Measurements from ENCODE around the gene MGAT4D. TPM values are rescaled to one million over a fixed set of nuclear protein-coding genes. Genes with fewer than 3 reads are reported as not detected.

MGAT4D gene
- total RNA-seq, 1 experiment from 2014 or later = not detected

DNA sequence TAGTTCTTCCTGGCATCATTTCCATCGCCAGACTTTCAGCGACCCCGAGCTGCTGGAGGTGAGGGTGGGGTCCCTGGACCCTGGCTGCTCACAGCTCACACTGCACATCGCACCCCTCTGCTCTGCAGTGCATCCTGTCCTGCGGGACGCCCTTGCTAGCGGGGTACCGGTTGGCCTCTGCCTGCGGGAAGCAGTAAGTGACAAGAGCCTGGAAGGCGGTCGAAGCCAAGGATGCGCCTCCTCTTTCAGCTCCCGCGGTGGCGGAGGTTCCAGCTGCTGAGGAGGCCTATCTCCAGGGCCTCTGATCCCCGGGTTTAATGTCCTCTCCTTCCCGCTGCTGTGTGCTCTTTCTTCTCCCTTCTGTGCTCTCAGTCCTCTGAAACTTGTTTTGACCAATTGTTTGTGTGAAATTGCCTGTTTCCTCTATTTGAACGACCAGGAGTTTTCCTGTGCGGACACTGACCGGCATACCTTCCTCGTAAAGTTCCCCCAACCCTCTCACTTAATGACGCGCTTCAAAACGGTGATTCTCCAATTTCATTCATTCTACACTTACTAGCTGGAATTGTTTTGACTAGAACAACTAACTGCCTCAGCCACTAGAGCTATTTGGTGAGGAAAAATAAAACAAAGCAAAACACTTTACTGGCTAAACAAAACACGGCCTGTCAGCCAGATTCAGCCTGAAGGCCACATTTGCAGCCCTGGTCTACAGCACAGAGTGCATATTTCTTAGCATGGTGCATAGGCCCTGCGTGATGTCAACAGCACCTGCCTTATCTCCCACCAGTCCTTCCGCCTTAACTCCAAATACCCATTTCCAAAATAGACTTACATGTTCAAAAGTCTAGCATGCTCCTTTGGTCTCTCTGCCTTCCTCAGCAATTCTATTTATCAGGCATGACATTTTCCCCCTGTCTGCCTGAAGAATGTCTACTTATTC is 28.0 kb downstream of the MGAT4D start:
- in situ Hi-C loops (cut with HindIII; ENCODE audit: low pct_unique_long_range_greater_than_20kb, low sequenced_read_pairs) (no loop called here), intact Hi-C loops (cut with micrococcal nuclease; ENCODE audit: unreplicated experiment) (no loop called here)
- CTCF ChIA-PET = no interaction called here
- no peaks in the 10 kb centered on the region for H3K36me3 ChIP-seq (ENCODE audit: control insufficient read depth, insufficient read depth, low read length)
- no peak for ATAC-seq
- no peak overlapping the region for H3K27ac ChIP-seq (ENCODE audit: low read length)
- no TSS peak for BruUV-seq (replicated peaks)
- no peaks in the 10 kb centered on the region; the same call in 1 of the 2 replicates for H3K27me3 ChIP-seq (ENCODE audit: control insufficient read depth, insufficient read depth, low read length)
- DNase-seq (ENCODE audit: low read depth, low spot score) = no peak
- TF ChIP-seq SIN3A (IDR thresholded peaks at IDR 0.05; ENCODE audit: borderline replicate concordance, insufficient read depth, low read depth, low read length) (no peak), POLR2AphosphoS5 (IDR thresholded peaks at IDR 0.05; ENCODE audit: low read depth, low read length) (no peak)
- TF ChIP-seq, protein P1, sequence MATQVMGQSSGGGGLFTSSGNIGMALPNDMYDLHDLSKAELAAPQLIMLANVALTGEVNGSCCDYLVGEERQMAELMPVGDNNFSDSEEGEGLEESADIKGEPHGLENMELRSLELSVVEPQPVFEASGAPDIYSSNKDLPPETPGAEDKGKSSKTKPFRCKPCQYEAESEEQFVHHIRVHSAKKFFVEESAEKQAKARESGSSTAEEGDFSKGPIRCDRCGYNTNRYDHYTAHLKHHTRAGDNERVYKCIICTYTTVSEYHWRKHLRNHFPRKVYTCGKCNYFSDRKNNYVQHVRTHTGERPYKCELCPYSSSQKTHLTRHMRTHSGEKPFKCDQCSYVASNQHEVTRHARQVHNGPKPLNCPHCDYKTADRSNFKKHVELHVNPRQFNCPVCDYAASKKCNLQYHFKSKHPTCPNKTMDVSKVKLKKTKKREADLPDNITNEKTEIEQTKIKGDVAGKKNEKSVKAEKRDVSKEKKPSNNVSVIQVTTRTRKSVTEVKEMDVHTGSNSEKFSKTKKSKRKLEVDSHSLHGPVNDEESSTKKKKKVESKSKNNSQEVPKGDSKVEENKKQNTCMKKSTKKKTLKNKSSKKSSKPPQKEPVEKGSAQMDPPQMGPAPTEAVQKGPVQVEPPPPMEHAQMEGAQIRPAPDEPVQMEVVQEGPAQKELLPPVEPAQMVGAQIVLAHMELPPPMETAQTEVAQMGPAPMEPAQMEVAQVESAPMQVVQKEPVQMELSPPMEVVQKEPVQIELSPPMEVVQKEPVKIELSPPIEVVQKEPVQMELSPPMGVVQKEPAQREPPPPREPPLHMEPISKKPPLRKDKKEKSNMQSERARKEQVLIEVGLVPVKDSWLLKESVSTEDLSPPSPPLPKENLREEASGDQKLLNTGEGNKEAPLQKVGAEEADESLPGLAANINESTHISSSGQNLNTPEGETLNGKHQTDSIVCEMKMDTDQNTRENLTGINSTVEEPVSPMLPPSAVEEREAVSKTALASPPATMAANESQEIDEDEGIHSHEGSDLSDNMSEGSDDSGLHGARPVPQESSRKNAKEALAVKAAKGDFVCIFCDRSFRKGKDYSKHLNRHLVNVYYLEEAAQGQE (IDR thresholded peaks at IDR 0.05; ENCODE audit: insufficient read depth in 1 of 2, low read depth in 2 of 2, low read length in 1 of 2) = no peak
- TF ChIP-seq, protein P2, sequence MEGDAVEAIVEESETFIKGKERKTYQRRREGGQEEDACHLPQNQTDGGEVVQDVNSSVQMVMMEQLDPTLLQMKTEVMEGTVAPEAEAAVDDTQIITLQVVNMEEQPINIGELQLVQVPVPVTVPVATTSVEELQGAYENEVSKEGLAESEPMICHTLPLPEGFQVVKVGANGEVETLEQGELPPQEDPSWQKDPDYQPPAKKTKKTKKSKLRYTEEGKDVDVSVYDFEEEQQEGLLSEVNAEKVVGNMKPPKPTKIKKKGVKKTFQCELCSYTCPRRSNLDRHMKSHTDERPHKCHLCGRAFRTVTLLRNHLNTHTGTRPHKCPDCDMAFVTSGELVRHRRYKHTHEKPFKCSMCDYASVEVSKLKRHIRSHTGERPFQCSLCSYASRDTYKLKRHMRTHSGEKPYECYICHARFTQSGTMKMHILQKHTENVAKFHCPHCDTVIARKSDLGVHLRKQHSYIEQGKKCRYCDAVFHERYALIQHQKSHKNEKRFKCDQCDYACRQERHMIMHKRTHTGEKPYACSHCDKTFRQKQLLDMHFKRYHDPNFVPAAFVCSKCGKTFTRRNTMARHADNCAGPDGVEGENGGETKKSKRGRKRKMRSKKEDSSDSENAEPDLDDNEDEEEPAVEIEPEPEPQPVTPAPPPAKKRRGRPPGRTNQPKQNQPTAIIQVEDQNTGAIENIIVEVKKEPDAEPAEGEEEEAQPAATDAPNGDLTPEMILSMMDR (IDR thresholded peaks at IDR 0.05) = no peak
- H3K4me3 ChIP-seq (ENCODE audit: low read depth in 2 of 2, low read length in 2 of 2) = no peak overlapping the region
- H3K9me3 ChIP-seq (ENCODE audit: control insufficient read depth, insufficient read depth, low read depth, low read length) = no peaks in the 10 kb centered on the region
- H3K4me1 ChIP-seq (ENCODE audit: control insufficient read depth, insufficient read depth, low read length) = no peaks in the 10 kb centered on the region
- POLR2A ChIA-PET = no interaction called here

DNA sequence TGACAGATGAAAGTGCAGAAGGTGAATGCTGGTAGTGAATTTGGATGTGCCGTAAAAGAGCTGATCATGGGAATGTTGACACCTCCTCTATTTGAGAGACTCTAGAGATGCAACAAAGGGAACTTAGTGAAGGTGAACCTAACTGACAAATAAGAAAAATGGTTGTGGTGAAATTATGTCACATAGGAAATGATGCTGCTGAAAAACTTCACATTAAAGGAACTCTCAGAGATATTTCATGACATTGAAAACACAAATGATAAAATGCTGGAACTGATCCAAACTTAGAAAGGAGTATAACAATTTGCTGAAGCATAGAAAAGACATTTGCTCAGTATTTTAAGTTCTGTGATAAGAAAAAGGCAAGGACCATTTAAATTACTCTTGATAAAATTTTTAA is 31.9 kb downstream of the MGAT4D start:
- CTCF ChIA-PET = no interaction called here
- intact Hi-C loops (cut with micrococcal nuclease; ENCODE audit: unreplicated experiment) = no loop called here
- TF ChIP-seq SIN3A (IDR thresholded peaks at IDR 0.05; ENCODE audit: borderline replicate concordance, insufficient read depth, low read depth, low read length) (no peak), TCF7L2 (IDR thresholded peaks at IDR 0.05; ENCODE audit: low read depth, low read length) (no peak), POLR2AphosphoS5 (IDR thresholded peaks at IDR 0.05; ENCODE audit: low read depth, low read length) (no peak)
- TF ChIP-seq, protein P2 (IDR thresholded peaks at IDR 0.05) = no peak
- TF ChIP-seq, protein P1 (IDR thresholded peaks at IDR 0.05; ENCODE audit: insufficient read depth in 1 of 2, low read depth in 2 of 2, low read length in 1 of 2) = no peak
- Histone ChIP-seq H3K9me3 (ENCODE audit: control insufficient read depth, insufficient read depth, low read depth, low read length) (no peaks in the 10 kb centered on the region), H3K27me3 (ENCODE audit: control insufficient read depth, insufficient read depth, low read length) (no peaks in the 10 kb centered on the region; the same call in 1 of the 2 replicates), H3K27ac (ENCODE audit: low read length) (no peak overlapping the region), H3K36me3 (ENCODE audit: control insufficient read depth, insufficient read depth, low read length) (no peaks in the 10 kb centered on the region), H3K4me3 (ENCODE audit: low read depth in 2 of 2, low read length in 2 of 2) (no peak overlapping the region), H3K4me1 (ENCODE audit: control insufficient read depth, insufficient read depth, low read length) (no peaks in the 10 kb centered on the region)
- no peak for DNase-seq (ENCODE audit: low read depth, low spot score)
- ATAC-seq = no peak
- POLR2A ChIA-PET = no interaction called here
- in situ Hi-C loops (cut with HindIII; ENCODE audit: low pct_unique_long_range_greater_than_20kb, low sequenced_read_pairs) = no loop called here
- no TSS peak for BruUV-seq (replicated peaks)

Measured in Panc1 (cell line).